ENCODE measurements around the gene VWA8.
A peak's percentile ranks its signal among the peaks of the same experiment; 100 is the strongest.

VWA8 gene

GRCh38 chr13:41974262-41974900 is 13.5 kb upstream of the VWA8 start:
- Histone ChIP-seq H3K27ac (no peak overlapping the region), H3K4me3 (no peak overlapping the region), H3K4me1 (no peaks in the 10 kb centered on the region), H3K9me3 (no peaks in the 10 kb centered on the region), H3K36me3 (no peaks in the 10 kb centered on the region), H3K27me3 (no peaks in the 10 kb centered on the region)
- no peak for DNase-seq
- TF ChIP-seq, protein P1, sequence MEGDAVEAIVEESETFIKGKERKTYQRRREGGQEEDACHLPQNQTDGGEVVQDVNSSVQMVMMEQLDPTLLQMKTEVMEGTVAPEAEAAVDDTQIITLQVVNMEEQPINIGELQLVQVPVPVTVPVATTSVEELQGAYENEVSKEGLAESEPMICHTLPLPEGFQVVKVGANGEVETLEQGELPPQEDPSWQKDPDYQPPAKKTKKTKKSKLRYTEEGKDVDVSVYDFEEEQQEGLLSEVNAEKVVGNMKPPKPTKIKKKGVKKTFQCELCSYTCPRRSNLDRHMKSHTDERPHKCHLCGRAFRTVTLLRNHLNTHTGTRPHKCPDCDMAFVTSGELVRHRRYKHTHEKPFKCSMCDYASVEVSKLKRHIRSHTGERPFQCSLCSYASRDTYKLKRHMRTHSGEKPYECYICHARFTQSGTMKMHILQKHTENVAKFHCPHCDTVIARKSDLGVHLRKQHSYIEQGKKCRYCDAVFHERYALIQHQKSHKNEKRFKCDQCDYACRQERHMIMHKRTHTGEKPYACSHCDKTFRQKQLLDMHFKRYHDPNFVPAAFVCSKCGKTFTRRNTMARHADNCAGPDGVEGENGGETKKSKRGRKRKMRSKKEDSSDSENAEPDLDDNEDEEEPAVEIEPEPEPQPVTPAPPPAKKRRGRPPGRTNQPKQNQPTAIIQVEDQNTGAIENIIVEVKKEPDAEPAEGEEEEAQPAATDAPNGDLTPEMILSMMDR (IDR thresholded peaks at IDR 0.05) = no peak
- intact Hi-C loops (cut with DNase I; ENCODE audit: low total_unique reads) = no loop called here

DNA sequence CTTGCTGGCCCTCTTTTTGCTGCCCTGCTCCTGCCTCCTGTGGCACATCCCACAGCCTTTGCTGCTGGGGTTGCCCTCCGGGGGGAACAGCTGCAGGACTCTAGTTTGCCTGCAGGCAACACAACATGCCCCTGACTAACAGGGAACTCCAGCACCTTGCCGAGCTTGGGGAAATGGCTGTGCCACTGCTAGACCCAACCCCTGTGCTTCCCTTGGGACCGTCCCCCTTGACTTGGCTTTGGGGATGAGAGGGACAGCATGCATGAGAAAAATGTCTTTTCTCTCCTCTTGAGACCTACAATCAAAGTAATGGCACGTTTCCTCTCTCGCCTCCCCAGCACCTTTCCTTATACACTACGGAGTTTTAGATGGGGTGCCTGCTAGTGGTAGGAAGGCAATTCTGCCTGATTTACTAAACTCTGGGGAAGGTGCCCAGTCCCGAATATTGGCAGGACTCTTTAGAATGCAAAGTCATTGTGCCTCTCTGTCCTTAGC is 12.4 kb upstream of the VWA8 start:
- intact Hi-C loops (cut with DNase I; ENCODE audit: low total_unique reads) = no loop called here
- Histone ChIP-seq H3K27ac (no peak overlapping the region), H3K27me3 (no peaks in the 10 kb centered on the region)

DNA sequence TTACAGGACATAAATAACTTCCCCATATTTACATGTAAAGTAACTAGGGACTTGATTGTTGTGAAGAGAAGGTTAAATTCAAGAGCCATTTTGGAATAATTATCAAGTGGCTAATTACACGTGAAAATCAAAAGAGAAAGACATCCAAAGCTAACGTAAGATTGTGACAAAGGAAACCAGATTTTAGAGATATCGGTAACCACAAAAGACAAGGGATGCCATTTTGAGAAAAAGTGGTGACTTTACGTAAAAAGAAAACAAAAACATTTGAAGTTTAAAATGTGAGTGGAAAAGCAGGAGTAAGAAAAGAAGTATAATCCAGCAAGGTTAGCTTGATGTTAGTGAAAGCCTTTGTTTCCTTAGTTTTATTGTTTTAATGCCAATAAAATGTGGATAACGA is 10.9 kb upstream of the VWA8 start:
- TF ChIP-seq, protein P1 (IDR thresholded peaks at IDR 0.05) = no peak
- no peaks in the 10 kb centered on the region for H3K36me3 ChIP-seq
- H3K9me3 ChIP-seq = no peaks in the 10 kb centered on the region
- no peaks in the 10 kb centered on the region for H3K4me1 ChIP-seq
- DNase-seq = no peak
- no peak overlapping the region for H3K4me3 ChIP-seq
- H3K27ac ChIP-seq = no peak overlapping the region
- no peaks in the 10 kb centered on the region for H3K27me3 ChIP-seq
- intact Hi-C loops (cut with DNase I; ENCODE audit: low total_unique reads) = no loop called here

More for the DNA sequence above, 12.4 kb upstream of the VWA8 start:
- TF ChIP-seq, protein P1 (IDR thresholded peaks at IDR 0.05) = peak in 1 of 2 experiments; percentile 23
- no peak overlapping the region for H3K4me3 ChIP-seq
- H3K4me1 ChIP-seq = no peaks in the 10 kb centered on the region
- no peaks in the 10 kb centered on the region for H3K36me3 ChIP-seq
- DNase-seq = no peak
- H3K9me3 ChIP-seq = no peaks in the 10 kb centered on the region

- no peaks in the 10 kb centered on the region for H3K36me3 ChIP-seq
- intact Hi-C loops (cut with DNase I; ENCODE audit: low total_unique reads) = no loop called here
- H3K27me3 ChIP-seq = no peaks in the 10 kb centered on the region
- TF ChIP-seq, protein P1 (IDR thresholded peaks at IDR 0.05) = no peak
- H3K4me1 ChIP-seq = no peaks in the 10 kb centered on the region
- no peaks in the 10 kb centered on the region for H3K9me3 ChIP-seq
- H3K4me3 ChIP-seq = no peak overlapping the region
- no peak for DNase-seq
- H3K27ac ChIP-seq = no peak overlapping the region
Measured at GRCh38 chr13:41970918-41971317, 10.0 kb upstream of the VWA8 start.

DNA sequence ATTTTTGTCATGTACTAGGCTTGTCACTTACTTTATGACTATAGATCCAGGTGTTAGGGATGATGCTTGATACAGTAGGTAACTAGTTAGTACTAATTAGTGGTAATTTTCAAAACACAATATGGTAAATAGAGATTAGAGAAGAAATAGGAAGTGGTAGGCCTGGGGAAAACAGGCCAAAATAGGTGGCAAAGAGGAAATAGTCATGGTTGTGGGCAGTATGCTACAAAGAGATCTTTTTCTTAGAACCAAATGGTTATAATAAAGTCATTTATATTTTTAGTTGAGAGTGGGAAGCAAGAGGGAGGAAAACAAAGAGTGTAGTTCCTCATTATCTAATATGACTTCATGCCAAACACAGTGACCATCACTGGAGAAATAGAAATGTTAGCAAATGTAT is 9.1 kb upstream of the VWA8 start:
- no peak overlapping the region for H3K4me3 ChIP-seq
- no peaks in the 10 kb centered on the region for H3K27me3 ChIP-seq
- H3K36me3 ChIP-seq = no peaks in the 10 kb centered on the region
- TF ChIP-seq, protein P1 (IDR thresholded peaks at IDR 0.05) = no peak
- intact Hi-C loops (cut with DNase I; ENCODE audit: low total_unique reads) = no loop called here
- no peak for DNase-seq
- no peaks in the 10 kb centered on the region for H3K9me3 ChIP-seq
- H3K4me1 ChIP-seq = no peaks in the 10 kb centered on the region
- H3K27ac ChIP-seq = no peak overlapping the region

Measured in tibial artery (tissue), 4 donors.